Measurements from ENCODE around the gene SYT6.

DNA sequence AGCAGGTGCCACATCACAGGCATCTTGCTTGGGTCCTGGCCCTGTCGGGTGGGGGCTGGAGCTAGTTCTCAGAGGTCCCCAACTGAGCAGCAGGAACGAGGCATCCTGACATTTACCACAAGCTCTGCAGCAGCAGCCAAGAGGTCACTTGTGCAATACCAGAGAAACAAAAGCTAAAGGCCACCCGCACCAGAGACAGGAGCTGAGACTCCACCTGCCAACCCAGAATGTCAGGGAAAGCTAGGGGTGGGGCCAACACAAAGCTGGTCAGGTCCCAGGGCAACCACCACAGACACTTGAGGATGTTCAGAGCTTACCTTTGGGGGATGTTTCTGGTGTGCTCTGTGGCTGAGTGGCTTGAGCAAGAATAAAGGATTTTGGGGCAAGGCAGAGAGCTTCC is 13.6 kb upstream of the SYT6 start:
- TF ChIP-seq, protein P1, sequence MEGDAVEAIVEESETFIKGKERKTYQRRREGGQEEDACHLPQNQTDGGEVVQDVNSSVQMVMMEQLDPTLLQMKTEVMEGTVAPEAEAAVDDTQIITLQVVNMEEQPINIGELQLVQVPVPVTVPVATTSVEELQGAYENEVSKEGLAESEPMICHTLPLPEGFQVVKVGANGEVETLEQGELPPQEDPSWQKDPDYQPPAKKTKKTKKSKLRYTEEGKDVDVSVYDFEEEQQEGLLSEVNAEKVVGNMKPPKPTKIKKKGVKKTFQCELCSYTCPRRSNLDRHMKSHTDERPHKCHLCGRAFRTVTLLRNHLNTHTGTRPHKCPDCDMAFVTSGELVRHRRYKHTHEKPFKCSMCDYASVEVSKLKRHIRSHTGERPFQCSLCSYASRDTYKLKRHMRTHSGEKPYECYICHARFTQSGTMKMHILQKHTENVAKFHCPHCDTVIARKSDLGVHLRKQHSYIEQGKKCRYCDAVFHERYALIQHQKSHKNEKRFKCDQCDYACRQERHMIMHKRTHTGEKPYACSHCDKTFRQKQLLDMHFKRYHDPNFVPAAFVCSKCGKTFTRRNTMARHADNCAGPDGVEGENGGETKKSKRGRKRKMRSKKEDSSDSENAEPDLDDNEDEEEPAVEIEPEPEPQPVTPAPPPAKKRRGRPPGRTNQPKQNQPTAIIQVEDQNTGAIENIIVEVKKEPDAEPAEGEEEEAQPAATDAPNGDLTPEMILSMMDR (conservative IDR thresholded peaks at IDR 0.05; ENCODE audit: low read depth, low read length), result no peak
- TF ChIP-seq EZH2 (IDR thresholded peaks at IDR 0.05; ENCODE audit: borderline replicate concordance, low read depth, low read length, poor library complexity, severe bottlenecking), result no peak
